H1 (cell line): ENCODE results near the gene MPDZ. TPM values are rescaled to one million over a fixed set of nuclear protein-coding genes. Genes with fewer than 3 reads are reported as not detected.

ENCODE experiments used
- CTCF ChIA-PET: fragments of 300-600 bp; sonication (Branson Sonifier 250); formaldehyde crosslinking; loops from one replicate; lab custom pipeline; 2021; ENCODE audit not compliant: partially characterized antibody; lab: Charles Lee
- POLR2A ChIA-PET: fragments of 300-600 bp; sonication (Branson Sonifier 250); formaldehyde crosslinking; loops from one replicate; lab custom pipeline; 2021; ENCODE audit warnings: inconsistent platforms; ENCODE audit not compliant: partially characterized antibody; lab: Charles Lee
- DNase-seq, 2 experiments: peaks; one replicate each; pipeline versions ENCODE4 v3.0.0 to v3.0.0-alpha.2; 2010 to 2022; ENCODE audit warnings: low spot score in 2 of 2, low read depth in 1 of 2, mixed read lengths in 1 of 2
- FAIRE-seq: peaks from 2 replicates; lab custom pipeline; 2011; peaks lifted over from hg19 to GRCh38; lab: Jason Lieb, UNC
- H2AFZ ChIP-seq: 2 replicates; pipeline ENCODE4 v1.8.1; 2012; ENCODE audit warnings: low read length, inconsistent platforms
- H2AK5ac ChIP-seq: 2 replicates; pipeline ENCODE4 v1.6.1; 2013; ENCODE audit warnings: low read depth, low read length
- H2BK120ac ChIP-seq: replicated peaks from 2 replicates; pipeline ENCODE3; 2013; ENCODE audit warnings: low read depth, low read length, inconsistent platforms
- H2BK12ac ChIP-seq: 2 replicates; pipeline ENCODE4 v1.6.1; 2013; ENCODE audit warnings: low read depth, low read length
- H2BK15ac ChIP-seq: 2 replicates; pipeline ENCODE4 v1.6.1; 2013; ENCODE audit warnings: low read length
- H2BK20ac ChIP-seq: 2 replicates; pipeline ENCODE4 v1.6.1; 2013; ENCODE audit warnings: low read length
- H2BK5ac ChIP-seq: 2 replicates; pipeline ENCODE4 v1.6.1; 2013; ENCODE audit warnings: low read depth, low read length
- H3K14ac ChIP-seq: 2 replicates; pipeline ENCODE4 v1.6.1; 2013; ENCODE audit warnings: inconsistent platforms; ENCODE audit not compliant: insufficient read length
- H3K18ac ChIP-seq: 2 replicates; pipeline ENCODE4 v1.6.1; 2013; ENCODE audit warnings: low read length; ENCODE audit errors: extremely low read depth
- H3K23ac ChIP-seq: 2 replicates; pipeline ENCODE4 v1.6.1; 2013; ENCODE audit warnings: inconsistent platforms; ENCODE audit not compliant: insufficient read length
- H3K23me2 ChIP-seq: 2 replicates; pipeline ENCODE4 v1.6.1; 2013; ENCODE audit warnings: low read depth, low read length
- H3K27ac ChIP-seq: 2 replicates; pipeline ENCODE4 v1.6.1; 2011; ENCODE audit warnings: low read depth, low read length, inconsistent platforms
- H3K27me3 ChIP-seq, 4 experiments: replicated peaks in 1 of 4; 1 replicate in 1 of 4; 2 replicates in 3 of 4; pipeline versions ENCODE4 v1.6.1 to v1.8.1; 2011 to 2013; ENCODE audit warnings: low read length in 3 of 4, mild to moderate bottlenecking in 3 of 4, inconsistent platforms in 2 of 4, mixed read lengths in 2 of 4, moderate library complexity in 1 of 4; ENCODE audit not compliant: control insufficient read depth in 3 of 4, insufficient read depth in 3 of 4; ENCODE audit errors: extremely low read depth in 1 of 4
- H3K36me3 ChIP-seq, 4 experiments: 2 replicates each; pipeline versions ENCODE4 v1.6.1 to v1.8.1; 2011 to 2013; ENCODE audit warnings: mild to moderate bottlenecking in 4 of 4, low read length in 3 of 4, moderate library complexity in 2 of 4, control low read depth in 1 of 4, inconsistent platforms in 1 of 4; ENCODE audit not compliant: insufficient read depth in 4 of 4, control insufficient read depth in 2 of 4
- H3K4ac ChIP-seq: replicated peaks from 2 replicates; pipeline ENCODE3; 2013; ENCODE audit warnings: low read length, low read depth, mixed read lengths, inconsistent platforms; ENCODE audit not compliant: insufficient read length
- H3K4me1 ChIP-seq, 4 experiments: replicated peaks in 1 of 4; 1 replicate in 1 of 4; 2 replicates in 3 of 4; pipeline versions ENCODE4 v1.6.1 to v1.8.1; 2011 to 2013; ENCODE audit warnings: low read length in 3 of 4, inconsistent platforms in 2 of 4, mixed read lengths in 1 of 4; ENCODE audit not compliant: insufficient read depth in 4 of 4, control insufficient read depth in 3 of 4
- H3K4me2 ChIP-seq, 2 experiments: 2 replicates each; pipeline versions ENCODE4 v1.6.1 to v1.8.1; 2011 to 2013; ENCODE audit warnings: low read depth in 2 of 2, low read length in 2 of 2, control low read depth in 1 of 2, inconsistent platforms in 1 of 2, mild to moderate bottlenecking in 1 of 2; ENCODE audit not compliant: insufficient read depth in 1 of 2
- H3K4me3 ChIP-seq, 4 experiments: fragments of 200-600, 300-600 bp in 1 of 4; sonication (generic), shearing (Covaris generic), sonication (Bioruptor Twin) in 1 of 4; 2 replicates each; pipeline versions ENCODE4 v1.5.1 to v1.8.1; 2011 to 2016; ENCODE audit warnings: low read length in 4 of 4, low read depth in 3 of 4, control low read depth in 2 of 4, inconsistent platforms in 2 of 4, mild to moderate bottlenecking in 2 of 4, mixed read lengths in 1 of 4, moderate library complexity in 1 of 4; ENCODE audit not compliant: insufficient read depth in 2 of 4; ENCODE audit errors: extremely low read depth in 1 of 4
- H3K56ac ChIP-seq: replicated peaks from 2 replicates; pipeline ENCODE3; 2013; ENCODE audit warnings: low read depth, mild to moderate bottlenecking, mixed read lengths, low read length, inconsistent platforms; ENCODE audit not compliant: insufficient read length
- H3K79me1 ChIP-seq: 2 replicates; pipeline ENCODE4 v1.6.1; 2013; ENCODE audit warnings: low read depth, low read length, control low read depth
- H3K79me2 ChIP-seq, 2 experiments: 2 replicates each; pipeline versions ENCODE4 v1.6.1 to v1.8.1; 2012 to 2013; ENCODE audit warnings: low read length in 2 of 2, mild to moderate bottlenecking in 2 of 2, inconsistent platforms in 1 of 2; ENCODE audit not compliant: insufficient read depth in 2 of 2, control insufficient read depth in 1 of 2
- H3K9ac ChIP-seq, 4 experiments: replicated peaks in 1 of 4; 1 replicate in 1 of 4; 2 replicates in 3 of 4; pipeline versions ENCODE4 v1.6.1 to v1.8.1; 2011 to 2013; ENCODE audit warnings: low read depth in 3 of 4, low read length in 3 of 4, control low read depth in 2 of 4, mild to moderate bottlenecking in 2 of 4, moderate library complexity in 2 of 4, inconsistent platforms in 1 of 4; ENCODE audit errors: extremely low read depth in 1 of 4
- H3K9me3 ChIP-seq, 2 experiments: 2 replicates each; pipeline versions ENCODE4 v1.6.1 to v1.8.1; 2012 to 2013; ENCODE audit warnings: mild to moderate bottlenecking in 2 of 2, moderate library complexity in 2 of 2, control low read depth in 1 of 2, inconsistent platforms in 1 of 2, low read depth in 1 of 2, low read length in 1 of 2, mixed read lengths in 1 of 2; ENCODE audit not compliant: insufficient read depth in 2 of 2
- H4K20me1 ChIP-seq, 2 experiments: replicated peaks in 1 of 2; 2 replicates each; pipeline versions ENCODE3 to v1.8.1; 2011 to 2013; ENCODE audit warnings: inconsistent platforms in 2 of 2, low read length in 2 of 2, mild to moderate bottlenecking in 1 of 2; ENCODE audit not compliant: insufficient read depth in 2 of 2, control insufficient read depth in 1 of 2
- H4K5ac ChIP-seq: 2 replicates; pipeline ENCODE4 v1.6.1; 2013; ENCODE audit warnings: low read length, low read depth, mixed read lengths, inconsistent platforms; ENCODE audit not compliant: insufficient read length
- H4K8ac ChIP-seq: 2 replicates; pipeline ENCODE4 v1.8.0; 2013; ENCODE audit warnings: mild to moderate bottlenecking, moderate library complexity, low read length, inconsistent platforms; ENCODE audit not compliant: insufficient read depth; ENCODE audit errors: extremely low read depth
- H4K91ac ChIP-seq: replicated peaks from 2 replicates; pipeline ENCODE3; 2013; ENCODE audit warnings: low read length, mixed read lengths, inconsistent platforms; ENCODE audit not compliant: insufficient read length
- ASH2L ChIP-seq: fragments of 200-600, 300-600 bp; sonication (generic); IDR thresholded peaks from one replicate; pipeline ENCODE4 v1.7.1; 2017; ENCODE audit warnings: low read length
- BACH1 ChIP-seq: IDR thresholded peaks from 2 replicates; pipeline ENCODE4 v1.6.1; 2012; ENCODE audit warnings: low read length, improper control_type of control experiment
- CHD1 ChIP-seq: IDR thresholded peaks from 2 replicates; pipeline ENCODE4 v1.6.1; 2012; ENCODE audit warnings: low read depth, low read length, improper control_type of control experiment
- EGR1 ChIP-seq: IDR thresholded peaks from 2 replicates; pipeline ENCODE4 v1.6.1; 2011; ENCODE audit warnings: low read depth, low read length, borderline replicate concordance
- EP300 ChIP-seq, 2 experiments: IDR thresholded peaks; 1 replicate in 1 of 2; 2 replicates in 1 of 2; pipeline ENCODE4 v1.6.1; 2011 to 2012; ENCODE audit warnings: low read depth in 2 of 2, low read length in 2 of 2, mild to moderate bottlenecking in 2 of 2, borderline replicate concordance in 1 of 2, inconsistent platforms in 1 of 2, moderate library complexity in 1 of 2
- HDAC6 ChIP-seq: IDR thresholded peaks from one replicate; pipeline ENCODE4 v1.7.1; 2012; ENCODE audit warnings: low read depth, mild to moderate bottlenecking, inconsistent platforms, low read length, moderate library complexity
- KDM5A ChIP-seq: fragments of 200-600 bp; IDR thresholded peaks from 2 replicates; pipeline ENCODE4 v1.7.1; 2012; ENCODE audit warnings: mild to moderate bottlenecking, low read length, inconsistent platforms, mixed read lengths
- NANOG ChIP-seq: IDR thresholded peaks from 2 replicates; pipeline ENCODE4 v1.6.1; 2011; ENCODE audit warnings: low read length, low read depth, mild to moderate bottlenecking, inconsistent platforms; ENCODE audit not compliant: insufficient read depth, poor library complexity, severe bottlenecking
- POLR2AphosphoS5 ChIP-seq: IDR thresholded peaks from 2 replicates; pipeline ENCODE4 v1.6.1; 2011; ENCODE audit warnings: low read depth, low read length
- RBBP5 ChIP-seq: IDR thresholded peaks from 2 replicates; pipeline ENCODE4 v1.7.1; 2012; ENCODE audit warnings: low read depth, mild to moderate bottlenecking, inconsistent platforms, low read length, moderate library complexity, borderline replicate concordance
- SIRT6 ChIP-seq: IDR thresholded peaks from one replicate; pipeline ENCODE4 v1.7.1; 2012; ENCODE audit warnings: low read length, inconsistent platforms
- SIX5 ChIP-seq: IDR thresholded peaks from 2 replicates; pipeline ENCODE4 v1.6.1; 2011; ENCODE audit warnings: mild to moderate bottlenecking, low read depth, low read length
- SP2 ChIP-seq: IDR thresholded peaks from 2 replicates; pipeline ENCODE4 v1.6.1; 2012; ENCODE audit warnings: mild to moderate bottlenecking, low read length, inconsistent platforms
- TAF7 ChIP-seq: optimal IDR thresholded peaks from 2 replicates; pipeline ENCODE3; 2011; ENCODE audit warnings: low read depth, mild to moderate bottlenecking, inconsistent platforms, low read length, moderate library complexity, borderline replicate concordance
- TCF12 ChIP-seq: IDR thresholded peaks from 2 replicates; pipeline ENCODE4 v1.6.1; 2011; ENCODE audit warnings: low read depth, mild to moderate bottlenecking, low read length
- YY1 ChIP-seq: IDR thresholded peaks from 2 replicates; pipeline ENCODE4 v1.6.1; 2011; ENCODE audit warnings: low read depth, mild to moderate bottlenecking, low read length
- WGBS, 2 experiments: shearing (Covaris generic) in 1 of 2; methylation state at CpG; one replicate each; pipeline versions ENCODE4 v1.1.6 to v1.1.7; 2013 to 2015; ENCODE audit warnings: low lambda C conversion rate in 2 of 2, mixed read lengths in 2 of 2, inconsistent platforms in 1 of 2, low coverage in 1 of 2, missing lambda C conversion rate in 1 of 2; ENCODE audit not compliant: insufficient replicate concordance in 2 of 2, insufficient coverage in 1 of 2, insufficient read length in 1 of 2; ENCODE audit errors: extremely low coverage in 1 of 2, missing lambda C conversion rate in 1 of 2; 5-methylcytosine and 5-hydroxymethylcytosine counted together
- polyA plus RNA-seq, 7 experiments: library from polyadenylated mRNA; depleted of rRNA in 3 of 7; stranded (reverse) in 5 of 7; unstranded in 2 of 7; fragments of >200 nt in 5 of 7; fragments of 200-250 nt in 2 of 7; gene quantifications; 1 replicate in 5 of 7; 2 replicates in 1 of 7; 4 replicates in 1 of 7; pipeline versions ENCODE4 v1.2.1 to v1.2.3, GENCODE V29; 2011 to 2013; ENCODE audit warnings: missing spikeins in 2 of 7, mixed read lengths in 2 of 7
- total RNA-seq: library from RNA; stranded (reverse); fragmentation: NEBNext Ultra II Directional; extraction: Animal tissue kit (Norgen Biotek cat#: 25700); gene quantifications from 2 replicates; pipeline ENCODE4 v1.2.1, GENCODE V29; 2021

Gene MPDZ
- total and polyA plus RNA-seq, 2 of the 8 experiments (the other 6 are each of a cell fraction or from before 2014, with no cell fraction given), result 14.6 to 39.4 TPM

DNA sequence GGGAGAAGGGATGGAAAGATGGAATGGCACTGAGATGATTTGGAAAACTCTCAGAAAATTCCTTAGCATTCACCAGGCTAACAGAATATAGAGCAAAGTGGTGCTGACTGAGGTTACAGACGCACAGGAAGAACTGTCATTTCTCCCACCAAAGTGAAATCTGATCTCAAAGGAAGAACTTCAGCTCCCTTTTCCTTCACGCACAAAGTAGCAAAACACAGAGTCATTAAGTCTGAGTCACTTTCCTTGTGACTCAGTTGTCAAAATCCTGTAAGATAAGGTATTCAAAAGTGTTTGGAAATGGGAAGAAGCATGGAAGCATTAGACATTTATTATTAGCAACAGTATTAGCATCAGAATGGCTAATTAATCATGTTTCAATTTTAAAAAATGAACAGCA, 11.7 kb downstream of the MPDZ start:
- CTCF ChIA-PET, result interaction anchor here (1.0 kb wide), 1 partner anchor 768 kb away, joined by 3 read pairs; no protein-coding TSS in a partner anchor
- H3K23ac ChIP-seq, result no peak overlapping the region
- POLR2A ChIA-PET, result no interaction called here
- H2AFZ ChIP-seq, result no peak overlapping the region
- H2BK15ac ChIP-seq, result no peak overlapping the region
- no peaks in the 10 kb centered on the region for H3K9me3 ChIP-seq
- H3K27ac ChIP-seq, result no peak overlapping the region
- no peak overlapping the region for H2BK12ac ChIP-seq
- no peak overlapping the region for H3K14ac ChIP-seq
- H3K4me2 ChIP-seq, result no peak overlapping the region
- no peak for DNase-seq
- H3K4me1 ChIP-seq, result peaks cover 0 to 4% (median under 1%) of the 10 kb centered on the region in 4 experiments; a peak in 1 of 7 replicates
- H2BK20ac ChIP-seq, result no peak overlapping the region
- H4K20me1 ChIP-seq, result peaks cover 0 to 8% of the 10 kb centered on the region in 2 experiments
- H2BK5ac ChIP-seq, result no peak overlapping the region
- H3K79me1 ChIP-seq, result peaks cover 2% of the 10 kb centered on the region; the same call in 1 of the 2 replicates
- H3K36me3 ChIP-seq, result no peaks in the 10 kb centered on the region
- H3K23me2 ChIP-seq, result no peaks in the 10 kb centered on the region; the same call in 1 of the 2 replicates
- no peak overlapping the region for H3K4ac ChIP-seq
- 54% methylated on average over 2 of the region's 2 CpGs; no CpG with 5 or more reads in 1 of the 2 experiments for WGBS, 2 experiments
- H3K4me3 ChIP-seq, result no peak overlapping the region
- H4K5ac ChIP-seq, result no peak overlapping the region
- no peak overlapping the region for H4K91ac ChIP-seq
- no peak overlapping the region for H3K56ac ChIP-seq
- H3K18ac ChIP-seq, result no peak overlapping the region
- H4K8ac ChIP-seq, result no peak overlapping the region
- H3K9ac ChIP-seq, result no peak overlapping the region
- no peak overlapping the region for H2AK5ac ChIP-seq
- no peaks in the 10 kb centered on the region for H3K27me3 ChIP-seq
- H3K79me2 ChIP-seq, result peaks cover 0 to 95% of the 10 kb centered on the region in 2 experiments; a peak in 2 of 4 replicates
- FAIRE-seq, result peak; percentile 42
- peak overlapping the region; percentile 61 for H2BK120ac ChIP-seq
- TF ChIP-seq RBBP5 (no peak), BACH1 (no peak), TAF7 (no peak), KDM5A (no peak), NANOG (no peak), SP2 (no peak), EP300 (IDR thresholded peaks at IDR 0.05; ENCODE audit: borderline replicate concordance in 1 of 2, low read depth in 2 of 2, low read length in 2 of 2) (no peak), CHD1 (no peak), POLR2AphosphoS5 (no peak), SIRT6 (no peak), ASH2L (no peak), SIX5 (no peak), YY1 (no peak), TCF12 (no peak), EGR1 (no peak), HDAC6 (no peak)
